ENCODE measurements around the gene NPAS3.

DNA sequence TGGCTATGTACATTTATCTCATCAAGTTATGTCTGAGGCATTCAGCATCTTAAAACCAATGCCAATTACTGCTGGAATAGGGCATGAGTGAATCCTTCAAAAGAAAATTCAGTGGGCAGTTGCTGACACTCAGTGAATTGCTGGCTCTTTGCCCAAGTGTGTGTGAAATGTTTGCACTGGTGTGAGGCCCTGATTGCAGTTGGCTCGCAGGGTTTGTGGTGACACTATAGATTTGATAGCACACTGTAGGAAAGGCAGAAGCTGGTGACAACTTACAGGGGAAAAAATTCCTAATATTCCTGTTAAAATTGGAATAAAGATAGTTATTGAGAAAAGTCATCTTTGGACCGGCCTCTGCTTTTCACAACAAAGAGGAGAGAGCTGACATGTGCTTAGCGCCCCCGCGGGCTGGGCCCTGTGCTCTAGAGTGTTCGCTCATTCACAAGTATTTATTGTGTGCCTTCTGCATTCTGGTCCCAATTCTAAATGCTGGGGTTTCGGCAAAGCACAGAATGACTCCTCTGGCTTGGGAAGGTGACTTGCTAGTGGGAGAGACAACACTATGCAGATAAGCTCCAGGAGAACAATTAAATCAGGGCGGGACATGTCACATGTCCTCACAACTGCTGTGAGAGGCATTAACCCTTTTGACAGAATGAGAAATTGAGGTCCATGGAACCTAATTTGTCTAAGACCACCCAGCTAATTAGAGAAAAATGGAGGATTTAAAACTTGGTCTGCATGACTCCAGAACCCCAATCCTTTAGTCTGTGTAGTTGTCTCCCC lies 418.7 kb downstream of the NPAS3 start:
- no peak for TF ChIP-seq CTCF (IDR thresholded peaks at IDR 0.05 in 8 of 11, conservative IDR thresholded peaks at IDR 0.05 in 3 of 11)
- TF ChIP-seq POLR2A (IDR thresholded peaks at IDR 0.05): no peak
- TF ChIP-seq POLR2AphosphoS5 (IDR thresholded peaks at IDR 0.05): no peak
